ENCODE results near the gene RNF175.
"Not testable (repeated sequence)": the region's sequence is repeated elsewhere in the genome, so short reads cannot be mapped to it uniquely, and the experiment has no call there.

RNF175 gene

GRCh38 chr4:153679486-153679885 lies 80.3 kb downstream of the RNF175 start:
- no peak for DNase-seq (ENCODE audit: low spot score)

- DNase-seq (ENCODE audit: low spot score): no peak
These were observed 82.8 kb downstream of the RNF175 start for GRCh38 chr4:153676984-153677383.

- no peak for DNase-seq (ENCODE audit: low spot score)
These were observed 83.3 kb downstream of the RNF175 start for GRCh38 chr4:153676486-153676885.

- no peak for DNase-seq (ENCODE audit: low spot score)
These were observed 90.0 kb downstream of the RNF175 start for GRCh38 chr4:153669838-153670237.

- DNase-seq (ENCODE audit: low spot score): no peak
These were observed 91.2 kb downstream of the RNF175 start for GRCh38 chr4:153668647-153669046.

- DNase-seq (ENCODE audit: low spot score): not testable (repeated sequence)
These were observed 93.3 kb downstream of the RNF175 start for GRCh38 chr4:153666505-153666904.

- DNase-seq (ENCODE audit: low spot score): no peak
These were observed 96.2 kb downstream of the RNF175 start for GRCh38 chr4:153663667-153664066.

GRCh38 chr4:153661908-153662307 lies 97.9 kb downstream of the RNF175 start:
- no peak for DNase-seq (ENCODE audit: low spot score)

GRCh38 chr4:153661215-153661822 lies 98.5 kb downstream of the RNF175 start:
- DNase-seq (ENCODE audit: low spot score): no peak

Data from iPS-NIHi11 (cell line).